Duodenal mucosa (tissue), 2 donors: ENCODE measurements around the gene NECTIN1.

Source experiments
- H3K27ac ChIP-seq: one replicate; pipeline ENCODE4 v1.7.0; 2013; ENCODE audit warnings: low read depth, low read length
- H3K27me3 ChIP-seq, 2 donors: one replicate each; pipeline ENCODE4 v1.7.0; 2013; ENCODE audit warnings: low read length in 2 of 2, control low read depth in 1 of 2; ENCODE audit not compliant: insufficient read depth in 2 of 2, control insufficient read depth in 1 of 2
- H3K36me3 ChIP-seq, 2 donors: one replicate each; pipeline ENCODE4 v1.7.0; 2013; ENCODE audit warnings: low read length in 2 of 2, control low read depth in 1 of 2; ENCODE audit not compliant: insufficient read depth in 2 of 2, control insufficient read depth in 1 of 2
- H3K4me1 ChIP-seq, 2 donors: one replicate each; pipeline ENCODE4 v1.7.0; 2013; ENCODE audit warnings: low read length in 2 of 2, control low read depth in 1 of 2; ENCODE audit not compliant: insufficient read depth in 2 of 2, control insufficient read depth in 1 of 2
- H3K4me3 ChIP-seq, 2 donors: one replicate each; pipeline ENCODE4 v1.7.0; 2013; ENCODE audit warnings: low read length in 2 of 2, low read depth in 1 of 2
- H3K9ac ChIP-seq, 2 donors: one replicate each; pipeline ENCODE4 v1.7.0; 2013; ENCODE audit warnings: low read length in 2 of 2, low read depth in 1 of 2
- H3K9me3 ChIP-seq, 2 donors: one replicate each; pipeline ENCODE4 v1.7.0; 2013; ENCODE audit warnings: low read length in 2 of 2, control low read depth in 1 of 2; ENCODE audit not compliant: control insufficient read depth in 1 of 2

NECTIN1 gene

GRCh38 chr11:119685111-119685746, 43.8 kb downstream of the NECTIN1 start:
- Histone ChIP-seq H3K4me1 (peaks cover 50 to 54% of the 10 kb centered on the region in 2 donors), H3K27ac (no peak overlapping the region), H3K9me3 (no peaks in the 10 kb centered on the region), H3K27me3 (no peaks in the 10 kb centered on the region), H3K9ac (no peak overlapping the region), H3K36me3 (no peaks in the 10 kb centered on the region), H3K4me3 (no peak overlapping the region)

- H3K4me1 ChIP-seq, result peaks cover 50 to 52% of the 10 kb centered on the region in 2 donors
- peak overlapping the region in 1 of 2 donors; percentile 13 for H3K4me3 ChIP-seq
- H3K9me3 ChIP-seq, result no peaks in the 10 kb centered on the region
- no peak overlapping the region for H3K27ac ChIP-seq
- peak overlapping the region in 1 of 2 donors; percentile 5 for H3K9ac ChIP-seq
- no peaks in the 10 kb centered on the region for H3K27me3 ChIP-seq
- H3K36me3 ChIP-seq, result no peaks in the 10 kb centered on the region
Measured at GRCh38 chr11:119684361-119685110, 44.5 kb downstream of the NECTIN1 start.

GRCh38 chr11:119683783-119684182, 45.2 kb downstream of the NECTIN1 start:
- peaks cover 48 to 50% of the 10 kb centered on the region in 2 donors for H3K4me1 ChIP-seq
- peaks cover 0 to under 1% of the 10 kb centered on the region in 2 donors for H3K36me3 ChIP-seq
- H3K9me3 ChIP-seq, result no peaks in the 10 kb centered on the region
- peak overlapping the region in 1 of 2 donors; percentile 13 for H3K4me3 ChIP-seq
- H3K27ac ChIP-seq, result no peak overlapping the region
- H3K9ac ChIP-seq, result peak overlapping the region in 1 of 2 donors; percentile 5
- no peaks in the 10 kb centered on the region for H3K27me3 ChIP-seq

- Histone ChIP-seq H3K4me1 (peaks cover 44% of the 10 kb centered on the region in 2 donors), H3K36me3 (peaks cover 19 to 22% of the 10 kb centered on the region in 2 donors), H3K9ac (no peak overlapping the region), H3K27me3 (no peaks in the 10 kb centered on the region), H3K9me3 (no peaks in the 10 kb centered on the region), H3K27ac (no peak overlapping the region), H3K4me3 (no peak overlapping the region)
Measured at GRCh38 chr11:119681361-119681910, 47.6 kb downstream of the NECTIN1 start.

- no peak overlapping the region for H3K9ac ChIP-seq
- peaks cover 37% of the 10 kb centered on the region in 2 donors for H3K4me1 ChIP-seq
- H3K27me3 ChIP-seq, result no peaks in the 10 kb centered on the region
- H3K9me3 ChIP-seq, result no peaks in the 10 kb centered on the region
- H3K4me3 ChIP-seq, result no peak overlapping the region
- H3K36me3 ChIP-seq, result peaks cover 19 to 27% of the 10 kb centered on the region in 2 donors
- no peak overlapping the region for H3K27ac ChIP-seq
Measured at GRCh38 chr11:119680541-119681360, 48.2 kb downstream of the NECTIN1 start.

DNA sequence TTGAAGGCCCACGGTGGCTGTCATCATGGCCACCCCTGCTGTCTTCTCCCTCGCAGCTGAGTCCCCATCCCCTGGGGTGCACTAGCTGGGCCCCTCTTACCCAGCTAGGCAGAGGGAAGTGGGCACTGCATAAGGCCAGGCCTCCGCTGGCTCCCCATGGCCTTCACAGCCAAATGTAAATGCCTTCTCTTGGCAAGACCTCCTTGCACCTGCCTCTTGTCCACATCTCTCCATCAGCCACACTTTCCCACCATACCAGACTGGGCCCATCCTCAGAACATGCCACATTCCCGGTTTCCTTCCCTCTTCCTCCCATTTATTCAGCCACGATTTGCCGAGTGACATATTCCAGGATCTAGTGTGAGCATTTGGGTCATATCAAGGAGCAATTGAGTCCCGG, 49.7 kb downstream of the NECTIN1 start:
- H3K27ac ChIP-seq, result no peak overlapping the region
- no peak overlapping the region for H3K9ac ChIP-seq
- H3K36me3 ChIP-seq, result peaks cover 26 to 34% of the 10 kb centered on the region in 2 donors
- no peaks in the 10 kb centered on the region for H3K9me3 ChIP-seq
- no peaks in the 10 kb centered on the region for H3K27me3 ChIP-seq
- H3K4me3 ChIP-seq, result no peak overlapping the region
- peaks cover 25 to 28% of the 10 kb centered on the region in 2 donors for H3K4me1 ChIP-seq

- H3K36me3 ChIP-seq, result peaks cover 29 to 42% of the 10 kb centered on the region in 2 donors
- no peaks in the 10 kb centered on the region for H3K27me3 ChIP-seq
- H3K4me3 ChIP-seq, result no peak overlapping the region
- H3K9ac ChIP-seq, result no peak overlapping the region
- H3K9me3 ChIP-seq, result no peaks in the 10 kb centered on the region
- no peak overlapping the region for H3K27ac ChIP-seq
- peaks cover 21 to 22% of the 10 kb centered on the region in 2 donors for H3K4me1 ChIP-seq
Measured at GRCh38 chr11:119678351-119678750, 50.6 kb downstream of the NECTIN1 start.

GRCh38 chr11:119677840-119678239, 51.2 kb downstream of the NECTIN1 start:
- no peak overlapping the region for H3K9ac ChIP-seq
- peaks cover 32 to 43% of the 10 kb centered on the region in 2 donors for H3K36me3 ChIP-seq
- H3K9me3 ChIP-seq, result no peaks in the 10 kb centered on the region
- no peak overlapping the region for H3K4me3 ChIP-seq
- no peaks in the 10 kb centered on the region for H3K27me3 ChIP-seq
- no peak overlapping the region for H3K27ac ChIP-seq
- peaks cover 24 to 25% of the 10 kb centered on the region in 2 donors for H3K4me1 ChIP-seq

GRCh38 chr11:119676461-119677020, 52.5 kb downstream of the NECTIN1 start:
- no peak overlapping the region for H3K9ac ChIP-seq
- no peak overlapping the region for H3K4me3 ChIP-seq
- peaks cover 23 to 29% of the 10 kb centered on the region in 2 donors for H3K4me1 ChIP-seq
- H3K27ac ChIP-seq, result no peak overlapping the region
- no peaks in the 10 kb centered on the region for H3K27me3 ChIP-seq
- H3K36me3 ChIP-seq, result peaks cover 39 to 47% of the 10 kb centered on the region in 2 donors
- no peaks in the 10 kb centered on the region for H3K9me3 ChIP-seq
